Kasumi-1 (cell line): Measurements from ENCODE around the gene TRAPPC1.
"Not testable (repeated sequence)": the region's sequence is repeated elsewhere in the genome, so short reads cannot be mapped to it uniquely, and the experiment has no call there.

Source experiments
- DNase-seq, 2 experiments: peaks; one replicate each; lab custom pipeline; 2025; lab: John Stamatoyannopoulos, UW

TRAPPC1 gene, protein sequence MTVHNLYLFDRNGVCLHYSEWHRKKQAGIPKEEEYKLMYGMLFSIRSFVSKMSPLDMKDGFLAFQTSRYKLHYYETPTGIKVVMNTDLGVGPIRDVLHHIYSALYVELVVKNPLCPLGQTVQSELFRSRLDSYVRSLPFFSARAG

GRCh38 chr17:7931709-7932482 lies at the start of gene TRAPPC1, which contains the start of gene CNTROB:
TSS of gene TRAPPC1 (minus strand) at chr17:7931946. CDS start at chr17:7931829, 117 bp downstream.
TSS of gene CNTROB (plus strand) at chr17:7932206. CDS start at chr17:7933080, 874 bp downstream.
- peak; percentile 82 to 92 for DNase-seq

- no peak for DNase-seq
Measured at GRCh38 chr17:7977805-7978204, 46.1 kb upstream of the TRAPPC1 start.

DNA sequence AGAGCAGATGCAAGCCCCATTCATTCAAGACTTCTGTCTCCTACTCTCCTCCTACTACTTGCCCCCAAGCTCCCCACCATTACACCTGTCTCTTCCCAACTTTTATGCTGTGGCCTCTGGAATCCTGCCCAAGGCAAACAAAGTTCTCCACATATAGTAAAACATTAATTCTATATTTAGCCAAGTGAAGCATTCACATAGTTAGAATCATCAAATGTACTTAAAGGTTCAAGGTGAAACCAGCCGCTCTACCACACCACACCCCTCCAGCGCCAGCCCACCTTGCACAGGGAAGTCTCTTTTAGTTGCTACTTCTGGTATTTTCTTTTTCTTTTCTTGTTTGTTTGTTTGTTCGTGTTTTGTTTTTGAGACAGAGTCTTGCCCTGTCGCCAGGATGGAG lies 45.3 kb upstream of the TRAPPC1 start:
- no peak for DNase-seq

DNA sequence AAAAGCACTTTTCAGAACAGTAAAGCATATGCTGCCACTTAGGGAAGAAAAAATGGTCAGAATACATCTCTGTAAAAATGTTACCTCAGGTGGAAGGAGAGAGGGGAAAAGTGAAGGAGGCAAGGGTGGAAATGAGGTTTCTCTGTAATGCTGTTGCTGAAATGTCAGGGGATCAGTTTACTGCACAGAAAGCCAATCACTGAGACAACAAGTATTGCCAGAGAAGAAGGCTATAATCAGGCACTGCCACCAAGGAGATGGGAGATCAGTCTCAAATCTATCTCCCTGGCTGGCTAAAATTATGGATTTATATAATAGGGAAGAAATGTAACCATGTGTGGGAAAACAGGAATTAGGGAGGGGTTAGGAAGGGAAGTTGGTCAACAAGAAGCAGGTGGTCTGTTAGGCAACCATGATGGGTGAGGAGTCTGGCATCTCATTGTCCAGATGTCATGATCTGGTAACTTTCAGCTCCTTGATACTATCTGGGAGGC lies 42.9 kb upstream of the TRAPPC1 start:
- DNase-seq = no peak

- peak in 1 of 2 experiments; percentile 0 for DNase-seq
Measured at GRCh38 chr17:7972131-7972785, 40.5 kb upstream of the TRAPPC1 start.

DNA sequence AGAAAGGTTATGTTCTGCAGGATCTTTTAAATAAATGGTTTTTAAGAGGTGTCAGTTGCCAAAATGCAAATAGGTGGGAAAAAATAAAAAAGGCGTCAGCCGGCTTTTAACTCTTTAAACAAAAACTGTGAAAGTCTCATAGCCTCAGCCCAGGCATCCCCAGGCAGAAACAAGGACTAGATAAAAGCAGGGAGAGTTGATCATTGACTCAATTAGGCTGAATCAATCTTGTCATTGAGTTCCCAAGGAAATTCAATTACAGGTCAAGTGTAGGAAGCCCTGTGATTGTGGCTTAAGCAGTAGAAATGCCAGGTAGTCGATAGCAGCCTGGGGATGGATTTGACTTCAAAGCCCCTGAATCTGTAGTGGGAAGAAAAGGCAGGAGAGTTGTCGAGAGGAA lies 39.9 kb upstream of the TRAPPC1 start:
- no peak for DNase-seq

DNA sequence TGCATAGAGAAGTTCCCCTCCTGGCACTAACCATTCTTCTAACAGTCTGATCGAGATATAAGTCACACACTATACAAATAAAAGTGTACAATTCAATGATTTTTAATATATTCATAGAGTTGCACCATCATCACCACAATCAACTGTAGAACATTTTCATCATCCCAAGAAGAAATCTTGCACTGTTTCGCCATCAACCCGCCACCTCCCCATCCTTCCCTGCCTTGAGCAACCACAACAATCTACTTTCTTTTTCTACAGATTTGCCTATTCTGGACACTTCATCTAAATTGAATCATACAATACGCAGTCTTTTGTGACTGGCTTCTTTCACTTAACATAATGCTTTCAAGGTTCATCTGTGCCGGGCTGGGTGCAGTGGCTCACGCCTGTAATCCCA lies 37.7 kb upstream of the TRAPPC1 start:
- DNase-seq = no peak

- no peak for DNase-seq
Measured at GRCh38 chr17:7967751-7968150, 36.0 kb upstream of the TRAPPC1 start.

DNA sequence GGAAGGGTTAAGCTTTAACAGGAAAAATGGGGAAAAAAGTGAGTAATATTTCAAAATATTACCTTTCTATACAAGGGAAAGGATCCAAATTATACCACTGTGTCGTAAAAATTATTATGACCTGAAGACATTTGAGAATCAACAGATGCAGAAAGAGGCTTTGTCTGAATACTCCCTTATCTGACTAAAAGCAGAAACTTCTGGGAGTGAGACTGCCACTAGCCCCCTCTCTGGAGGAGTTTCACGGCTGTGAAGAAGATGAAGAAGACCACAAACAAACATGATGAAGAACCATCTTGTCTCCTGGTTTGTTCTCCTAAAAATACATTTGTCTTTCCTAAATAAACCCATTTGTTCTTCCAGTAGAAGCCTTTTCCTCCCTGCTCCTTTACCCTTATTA lies 29.7 kb upstream of the TRAPPC1 start:
- DNase-seq = no peak

DNA sequence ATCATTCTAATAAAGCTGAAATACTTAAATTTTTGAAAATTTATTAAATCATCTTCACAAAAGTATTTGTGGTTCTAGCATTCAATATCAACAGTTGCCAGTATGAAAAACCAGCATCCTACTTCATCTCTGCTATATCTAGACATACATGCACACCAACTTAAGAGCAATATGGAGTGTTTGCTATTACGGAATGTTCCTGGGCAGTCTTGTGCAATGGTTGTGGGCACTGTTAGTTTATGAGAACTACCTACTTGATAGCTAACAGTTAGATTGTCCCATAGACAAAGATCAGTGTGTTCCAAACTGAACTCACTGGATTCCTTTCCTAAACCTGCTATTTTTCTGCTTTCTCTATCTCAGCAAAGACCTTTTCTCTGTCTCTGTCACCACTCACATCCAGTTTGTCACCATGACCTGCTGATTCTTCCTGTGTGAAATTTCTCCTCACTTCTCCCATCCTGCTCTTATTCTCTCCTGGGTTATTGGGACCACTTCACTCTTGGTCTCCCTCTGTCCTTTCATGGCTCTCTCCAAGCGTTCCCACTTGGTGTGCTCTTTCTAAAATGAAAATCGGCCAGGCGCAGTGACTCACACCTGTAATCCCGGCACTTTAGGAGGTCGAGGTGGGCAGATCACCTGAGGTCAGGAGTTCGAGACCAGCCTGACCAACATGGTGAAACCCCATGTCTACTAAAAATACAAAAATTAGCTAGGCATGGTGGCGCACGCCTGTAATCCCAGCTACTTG lies 27.9 kb upstream of the TRAPPC1 start:
- no peak for DNase-seq

DNA sequence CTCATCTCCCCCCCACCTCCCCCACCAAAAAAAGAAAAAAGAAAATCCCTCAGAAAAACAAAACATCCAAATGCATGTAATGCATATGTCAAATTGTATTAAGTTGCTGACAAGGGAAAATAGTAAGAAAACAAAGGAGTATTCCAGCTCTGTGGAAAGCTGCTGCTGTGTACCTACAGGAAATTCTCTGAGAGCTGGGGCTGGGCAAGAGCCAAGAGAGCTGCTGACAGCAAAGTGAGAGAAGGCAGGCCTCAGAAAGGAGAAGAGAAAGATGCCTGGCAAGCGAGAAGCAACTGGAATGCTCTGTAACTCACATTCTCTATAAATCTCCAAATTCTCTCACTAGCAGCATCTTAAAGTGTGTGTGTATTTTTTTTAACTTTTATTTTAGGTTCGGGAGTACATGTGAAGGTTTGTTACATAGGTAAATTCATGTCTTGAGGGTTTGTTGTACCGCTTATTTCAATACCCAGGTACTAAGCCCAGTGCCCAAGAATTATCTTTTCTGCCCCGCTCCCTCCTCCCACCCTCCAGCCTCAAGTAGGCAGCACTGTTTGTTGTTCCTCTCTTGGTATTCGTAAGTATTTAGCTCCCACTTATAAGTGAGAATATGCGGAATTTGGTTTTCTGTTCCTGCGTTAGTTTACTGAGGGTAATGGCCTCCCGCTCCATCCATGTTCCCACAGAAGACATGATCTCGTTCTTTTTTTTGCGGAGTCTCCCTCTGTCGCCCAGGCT lies 24.7 kb upstream of the TRAPPC1 start:
- no peak for DNase-seq

DNA sequence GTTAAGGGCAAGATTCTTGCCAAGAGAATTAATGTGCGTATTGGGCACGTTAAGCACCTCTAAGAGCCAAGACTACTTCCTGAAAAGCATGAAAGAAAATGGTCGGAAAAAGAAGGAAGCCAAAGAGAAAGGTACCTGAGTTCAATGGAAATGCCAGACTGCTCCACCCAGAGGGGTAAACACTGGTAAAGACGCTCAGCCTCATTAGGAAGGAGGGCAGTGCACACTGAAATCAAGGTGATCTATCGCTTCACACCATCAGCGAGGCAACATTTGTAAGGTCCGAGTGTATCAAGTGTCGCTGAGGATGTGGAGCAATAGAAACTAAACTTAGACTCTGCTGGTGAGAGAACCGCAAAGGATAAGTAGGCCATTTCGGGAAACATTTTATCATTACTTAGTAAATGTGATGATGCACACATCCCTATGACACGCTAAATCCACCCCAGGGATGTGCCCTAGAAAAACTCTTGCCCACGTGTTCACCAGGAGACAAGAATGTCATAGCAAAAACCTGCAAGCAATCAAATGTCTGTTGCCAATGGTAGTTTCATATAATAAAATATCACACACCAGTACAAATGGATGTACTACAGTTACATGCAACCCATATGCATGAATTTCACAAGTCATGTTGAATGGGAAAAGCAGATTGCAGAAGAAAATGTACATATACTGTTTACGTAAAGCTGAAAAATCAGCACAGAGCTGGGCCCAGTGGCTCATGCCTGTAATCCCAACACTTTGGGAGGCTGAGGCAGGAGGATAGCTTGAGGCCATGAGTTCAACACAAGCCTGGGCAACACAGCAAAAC lies 23.9 kb upstream of the TRAPPC1 start:
- no peak for DNase-seq

DNA sequence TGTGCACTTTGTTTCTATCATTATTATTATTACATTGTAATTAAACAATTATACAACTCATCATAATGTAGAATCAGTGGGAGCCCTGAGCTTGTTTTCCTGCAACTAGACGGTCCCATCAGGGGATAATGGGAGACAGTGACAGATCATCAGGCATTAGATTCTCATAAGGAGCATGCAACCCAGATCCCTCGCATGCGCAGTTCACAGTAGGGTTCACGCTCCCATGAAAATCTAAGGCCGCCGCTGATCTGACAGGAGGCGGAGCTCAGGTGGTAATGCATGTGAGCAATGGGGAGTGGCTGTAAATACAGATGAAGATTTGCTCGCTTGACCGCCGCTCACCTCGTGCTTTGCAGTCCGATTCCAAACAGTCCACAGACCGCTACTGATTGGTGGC lies 21.5 kb upstream of the TRAPPC1 start:
- DNase-seq = not testable (repeated sequence)

DNA sequence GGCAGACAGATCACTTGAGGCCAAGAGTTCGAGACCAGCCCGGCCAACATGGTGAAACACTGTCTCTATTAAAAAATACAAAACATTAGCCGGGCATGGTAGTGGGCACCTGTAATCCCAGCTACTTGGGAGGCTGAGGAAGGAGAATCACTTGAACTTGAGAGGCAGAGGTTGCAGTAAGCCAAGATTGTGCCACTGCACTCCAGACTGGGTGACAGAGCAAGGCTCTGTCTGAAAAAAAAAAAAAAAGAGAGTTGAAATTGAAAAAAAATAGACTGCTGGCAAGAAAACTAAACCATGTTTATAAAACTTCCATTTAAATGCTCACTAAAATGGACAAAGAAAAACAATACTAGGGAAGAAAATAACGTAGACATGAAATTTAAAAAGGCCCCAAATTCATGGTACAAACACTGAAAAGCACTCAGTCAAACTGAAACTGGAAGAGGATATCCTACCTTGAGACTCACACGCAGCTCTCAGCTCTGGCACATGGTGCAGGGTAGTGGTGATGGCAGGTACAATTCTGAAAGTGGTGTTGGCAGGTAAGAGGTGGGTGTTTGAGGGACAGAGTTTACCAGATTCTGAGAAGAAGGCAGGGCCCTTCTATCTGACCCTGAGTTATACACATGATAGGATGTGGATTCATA lies 19.5 kb upstream of the TRAPPC1 start:
- DNase-seq = no peak

DNA sequence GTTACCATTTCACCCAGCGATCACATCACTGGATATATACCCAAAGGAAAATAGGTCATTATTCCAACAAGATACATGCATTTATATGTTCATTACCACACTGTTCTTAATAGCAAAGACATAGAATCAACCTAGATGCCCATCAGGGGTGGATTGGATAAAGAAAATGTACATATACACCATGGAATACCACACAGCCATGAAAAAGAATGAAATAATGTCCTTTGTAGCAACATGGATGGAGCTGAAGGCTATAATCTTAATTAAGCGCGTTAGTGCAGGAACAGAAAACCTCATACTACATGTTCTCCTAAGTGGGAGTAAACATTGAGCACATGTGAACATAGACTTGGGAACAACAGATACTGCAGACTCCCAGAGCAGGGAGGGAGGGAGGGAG lies 18.8 kb upstream of the TRAPPC1 start:
- DNase-seq = no peak

DNA sequence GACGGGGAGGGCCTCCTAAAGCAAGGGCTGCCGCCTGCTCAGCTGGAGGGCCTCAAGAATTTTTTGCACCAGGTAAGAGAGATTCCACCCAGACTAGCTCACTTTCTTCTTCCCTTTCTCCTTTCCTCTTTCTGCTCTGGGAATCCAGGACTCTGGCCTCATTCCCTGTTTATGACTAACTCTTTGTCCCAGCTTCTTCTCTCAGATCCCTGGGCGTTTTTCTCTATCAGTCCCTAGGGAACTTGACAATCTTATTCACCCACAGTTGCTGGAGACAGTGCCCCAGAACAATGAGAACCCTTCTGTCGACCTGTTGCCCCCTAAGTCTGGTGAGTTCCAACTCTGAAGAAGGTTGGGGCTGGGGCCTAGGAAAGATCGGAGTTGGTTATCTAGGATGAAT lies 15.9 kb upstream of the TRAPPC1 start:
- DNase-seq = no peak

GRCh38 chr17:7946441-7946840 lies 14.7 kb upstream of the TRAPPC1 start:
- DNase-seq = no peak

- DNase-seq = no peak
Measured at GRCh38 chr17:7945651-7946050, 13.9 kb upstream of the TRAPPC1 start.

DNA sequence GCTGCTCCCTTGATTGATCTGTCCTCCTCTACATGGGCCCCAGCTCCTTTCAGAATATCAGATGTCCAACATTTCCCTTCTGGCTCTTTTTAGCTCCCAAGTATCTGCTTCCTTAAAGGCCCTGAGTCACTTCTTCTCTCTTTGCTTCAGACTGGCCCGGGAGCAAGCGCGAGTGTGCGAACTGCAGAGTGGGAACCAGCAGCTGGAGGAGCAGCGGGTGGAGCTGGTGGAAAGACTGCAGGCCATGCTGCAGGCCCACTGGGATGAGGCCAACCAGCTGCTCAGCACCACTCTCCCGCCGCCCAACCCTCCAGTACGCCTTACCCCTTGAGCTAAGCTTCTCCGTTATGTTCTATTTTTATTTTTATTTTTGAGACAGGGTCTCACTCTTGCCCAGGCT lies 12.6 kb upstream of the TRAPPC1 start:
- no peak for DNase-seq

DNA sequence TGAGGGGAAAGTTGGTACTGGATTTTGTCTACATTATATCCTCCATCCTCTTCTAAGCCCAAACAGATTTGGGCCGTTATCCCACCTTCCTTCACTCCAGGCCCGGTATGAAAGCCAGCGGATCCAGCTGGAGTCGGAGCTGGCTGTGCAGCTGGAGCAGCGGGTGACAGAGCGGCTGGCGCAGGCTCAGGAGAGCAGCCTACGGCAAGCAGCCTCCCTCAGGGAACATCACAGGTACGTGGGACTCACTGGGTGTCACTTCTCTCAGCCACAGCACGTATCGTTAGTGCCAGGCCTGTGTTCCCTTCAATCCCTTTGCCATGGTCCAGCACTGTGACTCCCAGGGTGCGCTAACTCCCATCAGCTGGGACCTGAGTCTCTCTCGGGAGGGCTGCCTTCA lies 11.5 kb upstream of the TRAPPC1 start:
- no peak for DNase-seq
